Testis (tissue), 2 donors: ENCODE measurements around the gene NASP.

ENCODE experiments used
- CTCF ChIP-seq, 3 experiments: fragments of 450-650 bp in 2 of 3; fragments of 200-600 bp in 1 of 3; sonication (generic) in 1 of 3; IDR thresholded peaks; one replicate each; pipeline ENCODE4 v1.5.1; 2016 to 2019; ENCODE audit warnings: antibody characterized with exemption in 3 of 3, mild to moderate bottlenecking in 2 of 3, moderate library complexity in 1 of 3
- POLR2A ChIP-seq: fragments of 450-650 bp; IDR thresholded peaks from one replicate; pipeline ENCODE4 v1.6.1; 2017; ENCODE audit warnings: antibody characterized with exemption, mild to moderate bottlenecking, moderate library complexity

DNA sequence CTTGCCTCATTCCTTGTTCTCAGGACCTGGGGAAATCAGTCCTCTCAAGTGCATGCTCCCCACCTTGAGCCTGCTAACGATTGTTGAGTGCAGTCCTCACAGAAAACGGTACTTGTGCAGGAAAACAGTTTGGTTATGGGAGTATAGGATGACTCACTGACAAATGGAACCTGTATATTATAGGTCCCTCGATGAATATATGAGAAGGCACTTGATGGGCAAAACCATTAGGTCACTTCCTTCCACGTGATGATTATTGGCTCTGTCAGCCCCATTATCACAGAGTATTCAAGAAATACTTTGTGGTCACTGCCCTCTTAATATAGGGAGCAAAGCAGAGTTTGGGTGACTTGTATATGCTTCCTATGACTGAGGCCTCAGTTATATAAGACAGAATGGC lies 33.8 kb downstream of the NASP start:
- no peak for TF ChIP-seq CTCF (IDR thresholded peaks at IDR 0.05)
- no peak for TF ChIP-seq POLR2A
